HG02840 (cell line): ENCODE measurements around the gene CD84.
"Not testable (repeated sequence)": the region's sequence is repeated elsewhere in the genome, so short reads cannot be mapped to it uniquely, and the experiment has no call there.

Experiments used
- ATAC-seq: cut with Tn5 transposase; IDR thresholded peaks from one replicate; pipeline ENCODE4 v1.9.1; 2021; ENCODE audit warnings: mild to moderate bottlenecking, moderate library complexity, moderate number of reproducible peaks; ENCODE audit not compliant: unreplicated experiment, low FRiP score

Gene CD84

GRCh38 chr1:160579216-160579701, at the start of gene CD84:
CD84 (minus strand) TSS chr1:160579496; CDS start chr1:160579437, 59 bp downstream.
- ATAC-seq, result no peak

GRCh38 chr1:160628799-160629263, 49.5 kb upstream of the CD84 start:
- ATAC-seq, result no peak

GRCh38 chr1:160627677-160628289, 48.5 kb upstream of the CD84 start:
- ATAC-seq, result not testable (repeated sequence)

- no peak for ATAC-seq
These were observed 47.4 kb upstream of the CD84 start for GRCh38 chr1:160626509-160627342.

GRCh38 chr1:160625725-160626498, 46.6 kb upstream of the CD84 start:
- no peak for ATAC-seq

- ATAC-seq, result no peak
These were observed 46.0 kb upstream of the CD84 start for GRCh38 chr1:160625321-160625720.

- no peak for ATAC-seq
These were observed 45.2 kb upstream of the CD84 start for GRCh38 chr1:160624464-160624863.

- ATAC-seq, result no peak
These were observed 44.6 kb upstream of the CD84 start for GRCh38 chr1:160623862-160624261.

- ATAC-seq, result no peak
These were observed 43.9 kb upstream of the CD84 start for GRCh38 chr1:160623227-160623633.

GRCh38 chr1:160622501-160623226, 43.4 kb upstream of the CD84 start:
- ATAC-seq, result no peak

GRCh38 chr1:160621633-160622413, 42.5 kb upstream of the CD84 start:
- no peak for ATAC-seq

- ATAC-seq, result no peak
These were observed 41.8 kb upstream of the CD84 start for GRCh38 chr1:160620942-160621632.

GRCh38 chr1:160619742-160620277, 40.5 kb upstream of the CD84 start:
- no peak for ATAC-seq

- no peak for ATAC-seq
These were observed 39.5 kb upstream of the CD84 start for GRCh38 chr1:160618763-160619274.

GRCh38 chr1:160618327-160618726, 39.0 kb upstream of the CD84 start:
- ATAC-seq, result no peak

GRCh38 chr1:160615660-160616059, 36.4 kb upstream of the CD84 start:
- no peak for ATAC-seq

- no peak for ATAC-seq
These were observed 35.1 kb upstream of the CD84 start for GRCh38 chr1:160614410-160614809.

- no peak for ATAC-seq
These were observed 33.4 kb upstream of the CD84 start for GRCh38 chr1:160612613-160613218.
